ENCODE measurements around the gene PACS1. TPM values are rescaled to one million over a fixed set of nuclear protein-coding genes. Genes with fewer than 3 reads are reported as not detected.

PACS1 gene
- total RNA-seq, 1 experiment from 2014 or later, result 33.5 TPM

- ChIA-PET POLR2A (interaction anchor here (1.4 kb wide), 1 partner anchor 46 kb away, joined by 5 read pairs; the partner anchor contains the start of gene BANF1), CTCF (interaction anchor here (0.7 to 1.0 kb wide), 3 partner anchors 19 to 88 kb away, joined by 3 to 4 read pairs (median 3); no protein-coding TSS in a partner anchor)
- Mint-ChIP-seq H3K4me1 (ENCODE audit: insufficient read depth, unreplicated experiment) (peaks cover 5% of the 10 kb centered on the region), H3K27me3 (ENCODE audit: insufficient read depth, unreplicated experiment) (no peaks in the 10 kb centered on the region), H3K9me3 (ENCODE audit: unreplicated experiment) (no peaks in the 10 kb centered on the region), H3K27ac (ENCODE audit: low read depth, unreplicated experiment) (no peak within 1 kb of the TSS), H3K4me3 (ENCODE audit: unreplicated experiment) (no peak within 1 kb of the TSS), H3K36me3 (ENCODE audit: insufficient read depth, unreplicated experiment) (peaks cover 6% of the 10 kb centered on the region)
- BruUV-seq (replicated peaks), result no TSS peak
- no peak for DNase-seq (ENCODE audit: unreplicated experiment)
- intact Hi-C loops (cut with micrococcal nuclease), result no loop called here
- no peak for TF ChIP-seq CTCF (IDR thresholded peaks at IDR 0.05; ENCODE audit: unreplicated experiment)
Observed at GRCh38 chr11:66048547-66049323, 21.3 kb upstream of the PACS1 start, which contains the start of gene GAL3ST3. TSS of gene GAL3ST3 (minus strand) at chr11:66049161. CDS start at chr11:66045415, 3,746 bp downstream.

- ChIA-PET CTCF (interaction anchor here (0.6 to 6.1 kb wide), 5 partner anchors 17 to 166 kb away, joined by 3 to 75 read pairs (median 4); no protein-coding TSS in a partner anchor), POLR2A (interaction anchor here (0.7 to 6.5 kb wide), 7 partner anchors 15 to 388 kb away, joined by 3 to 69 read pairs (median 15); partner anchors contain the start of genes BANF1, CCDC85B, EIF1AD and FIBP)
- DNase-seq (ENCODE audit: unreplicated experiment), result no peak
- Mint-ChIP-seq H3K27me3 (ENCODE audit: insufficient read depth, unreplicated experiment) (no peaks in the 10 kb centered on the region), H3K9me3 (ENCODE audit: unreplicated experiment) (no peaks in the 10 kb centered on the region), H3K27ac (ENCODE audit: low read depth, unreplicated experiment) (peak overlapping the region; percentile 91), H3K4me3 (ENCODE audit: unreplicated experiment) (peak overlapping the region; percentile 97), H3K36me3 (ENCODE audit: insufficient read depth, unreplicated experiment) (peaks cover 24% of the 10 kb centered on the region), H3K4me1 (ENCODE audit: insufficient read depth, unreplicated experiment) (peaks cover 5% of the 10 kb centered on the region)
- BruUV-seq (replicated peaks), result no TSS peak
- intact Hi-C loops (cut with micrococcal nuclease), result loop anchor here (10.0 kb wide), 1 partner anchor 46 kb away; the partner anchor contains the start of genes BANF1 and EIF1AD
- no peak for TF ChIP-seq CTCF (IDR thresholded peaks at IDR 0.05; ENCODE audit: unreplicated experiment)
Observed at GRCh38 chr11:66050581-66051231, 19.4 kb upstream of the PACS1 start.

GRCh38 chr11:66051371-66051765 lies 18.7 kb upstream of the PACS1 start:
- Mint-ChIP-seq H3K36me3 (ENCODE audit: insufficient read depth, unreplicated experiment) (peaks cover 31% of the 10 kb centered on the region), H3K27me3 (ENCODE audit: insufficient read depth, unreplicated experiment) (no peaks in the 10 kb centered on the region), H3K27ac (ENCODE audit: low read depth, unreplicated experiment) (peak overlapping the region; percentile 91), H3K9me3 (ENCODE audit: unreplicated experiment) (no peaks in the 10 kb centered on the region), H3K4me3 (ENCODE audit: unreplicated experiment) (peak overlapping the region; percentile 97), H3K4me1 (ENCODE audit: insufficient read depth, unreplicated experiment) (peaks cover 5% of the 10 kb centered on the region)
- ChIA-PET CTCF (interaction anchor here (0.6 to 6.1 kb wide), 3 partner anchors 17 to 53 kb away, joined by 3 to 75 read pairs (median 4); no protein-coding TSS in a partner anchor), POLR2A (interaction anchor here (0.6 to 6.5 kb wide), 21 partner anchors 10 to 1991 kb away, joined by 3 to 69 read pairs (median 4); partner anchors contain the start of genes BANF1, CCDC85B, CFL1 and EIF1AD)
- no peak for TF ChIP-seq CTCF (IDR thresholded peaks at IDR 0.05; ENCODE audit: unreplicated experiment)
- TSS peak; percentile 96 for BruUV-seq (replicated peaks)
- intact Hi-C loops (cut with micrococcal nuclease), result loop anchor here (10.0 kb wide), 1 partner anchor 47 kb away; the partner anchor contains the start of genes BANF1 and EIF1AD
- no peak for DNase-seq (ENCODE audit: unreplicated experiment)

Data from MCF 10A (cell line).